IMR-90 (cell line): Measurements from ENCODE around the gene USP36.

ENCODE experiments used
- CTCF ChIP-seq: conservative IDR thresholded peaks from 2 replicates; pipeline ENCODE4 v1.5.1; 2012; ENCODE audit warnings: mild to moderate bottlenecking, low read depth, low read length, improper control_type of control experiment
- RAD21 ChIP-seq: IDR thresholded peaks from 2 replicates; pipeline ENCODE4 v1.6.1; 2012; ENCODE audit warnings: low read length, improper control_type of control experiment

- TF ChIP-seq CTCF (no peak), RAD21 (no peak)
Measured at GRCh38 chr17:78829477-78829876, 11.1 kb downstream of the USP36 start.
